ENCODE data around the gene RGS4. TPM values are rescaled to one million over a fixed set of nuclear protein-coding genes. Genes with fewer than 3 reads are reported as not detected.

Gene RGS4
- polyA plus RNA-seq, 1 donor from 2014 or later = not detected

GRCh38 chr1:163055531-163055930, 13.6 kb upstream of the RGS4 start:
- no peak overlapping the region for H3K4me3 Mint-ChIP-seq
- H3K4me1 Mint-ChIP-seq = no peaks in the 10 kb centered on the region
- no peaks in the 10 kb centered on the region for H3K9me3 Mint-ChIP-seq
- no peaks in the 10 kb centered on the region for H3K36me3 Mint-ChIP-seq
- H3K27me3 Mint-ChIP-seq = peaks cover 3% of the 10 kb centered on the region
- no peak overlapping the region for H3K27ac Mint-ChIP-seq

- Mint-ChIP-seq H3K9me3 (no peaks in the 10 kb centered on the region), H3K4me3 (no peak overlapping the region), H3K27me3 (peaks cover 3% of the 10 kb centered on the region), H3K36me3 (no peaks in the 10 kb centered on the region), H3K27ac (no peak overlapping the region), H3K4me1 (no peaks in the 10 kb centered on the region)
Measured at GRCh38 chr1:163056831-163057230, 12.3 kb upstream of the RGS4 start.

- Mint-ChIP-seq H3K36me3 (no peaks in the 10 kb centered on the region), H3K9me3 (no peaks in the 10 kb centered on the region), H3K4me1 (no peaks in the 10 kb centered on the region), H3K27ac (no peak overlapping the region), H3K4me3 (no peak overlapping the region), H3K27me3 (no peaks in the 10 kb centered on the region)
Measured at GRCh38 chr1:163060343-163061007, 8.7 kb upstream of the RGS4 start.

- Mint-ChIP-seq H3K9me3 (no peaks in the 10 kb centered on the region), H3K4me1 (peaks cover 0 to 1% (median 0%) of the 10 kb centered on the region in 3 donors), H3K27me3 (peaks cover 6% of the 10 kb centered on the region), H3K4me3 (no peak overlapping the region), H3K27ac (no peak overlapping the region), H3K36me3 (no peaks in the 10 kb centered on the region)
Measured at GRCh38 chr1:163063143-163063542, 6.0 kb upstream of the RGS4 start.

- Mint-ChIP-seq H3K4me1 (peaks cover 0 to 1% (median 0%) of the 10 kb centered on the region in 3 donors), H3K36me3 (no peaks in the 10 kb centered on the region), H3K27me3 (peaks cover 10% of the 10 kb centered on the region), H3K4me3 (no peak overlapping the region), H3K27ac (no peak overlapping the region), H3K9me3 (no peaks in the 10 kb centered on the region)
Measured at GRCh38 chr1:163063610-163064009, 5.6 kb upstream of the RGS4 start.

- Mint-ChIP-seq H3K36me3 (no peaks in the 10 kb centered on the region), H3K9me3 (no peaks in the 10 kb centered on the region), H3K4me1 (peaks cover 0 to 1% (median 0%) of the 10 kb centered on the region in 3 donors), H3K27me3 (peaks cover 27% of the 10 kb centered on the region), H3K27ac (no peak overlapping the region), H3K4me3 (no peak overlapping the region)
Measured at GRCh38 chr1:163066168-163066567, 3.0 kb upstream of the RGS4 start.

- H3K27ac Mint-ChIP-seq = no peak overlapping the region
- peaks cover 0 to 1% (median 0%) of the 10 kb centered on the region in 3 donors for H3K4me1 Mint-ChIP-seq
- H3K36me3 Mint-ChIP-seq = no peaks in the 10 kb centered on the region
- no peak overlapping the region for H3K4me3 Mint-ChIP-seq
- no peaks in the 10 kb centered on the region for H3K9me3 Mint-ChIP-seq
- H3K27me3 Mint-ChIP-seq = peaks cover 27% of the 10 kb centered on the region
Measured at GRCh38 chr1:163066686-163067085, 2.5 kb upstream of the RGS4 start.

- H3K27me3 Mint-ChIP-seq = peaks cover 27% of the 10 kb centered on the region
- no peak overlapping the region for H3K4me3 Mint-ChIP-seq
- no peak overlapping the region for H3K27ac Mint-ChIP-seq
Measured at GRCh38 chr1:163068716-163069115, 445 bp upstream of the RGS4 start.

GRCh38 chr1:163069655-163070277, 605 bp downstream of the RGS4 start:
- no peaks in the 10 kb centered on the region for H3K36me3 Mint-ChIP-seq
- H3K9me3 Mint-ChIP-seq = no peaks in the 10 kb centered on the region
- H3K27ac Mint-ChIP-seq = no peak overlapping the region
- H3K4me1 Mint-ChIP-seq = peaks cover 0 to 3% (median 0%) of the 10 kb centered on the region in 3 donors
- peaks cover 28% of the 10 kb centered on the region for H3K27me3 Mint-ChIP-seq
- H3K4me3 Mint-ChIP-seq = peak overlapping the region in 1 of 4 donors; percentile 28

More at GRCh38 chr1:163068716-163069115, 445 bp upstream of the RGS4 start:
- H3K4me1 Mint-ChIP-seq = peaks cover 0 to 3% (median 0%) of the 10 kb centered on the region in 3 donors
- no peaks in the 10 kb centered on the region for H3K36me3 Mint-ChIP-seq
- no peaks in the 10 kb centered on the region for H3K9me3 Mint-ChIP-seq

GRCh38 chr1:163071405-163072255, 2.5 kb downstream of the RGS4 start:
- H3K4me3 Mint-ChIP-seq = no peak overlapping the region
- H3K27me3 Mint-ChIP-seq = peaks cover 26% of the 10 kb centered on the region

GRCh38 chr1:163072658-163073057, 3.5 kb downstream of the RGS4 start:
- no peaks in the 10 kb centered on the region for H3K9me3 Mint-ChIP-seq
- no peak overlapping the region for H3K4me3 Mint-ChIP-seq
- H3K27me3 Mint-ChIP-seq = peaks cover 26% of the 10 kb centered on the region
- peaks cover 0 to 2% (median 0%) of the 10 kb centered on the region in 3 donors for H3K4me1 Mint-ChIP-seq
- no peak overlapping the region for H3K27ac Mint-ChIP-seq
- no peaks in the 10 kb centered on the region for H3K36me3 Mint-ChIP-seq

More at GRCh38 chr1:163071405-163072255, 2.5 kb downstream of the RGS4 start:
- no peak overlapping the region for H3K27ac Mint-ChIP-seq
- H3K9me3 Mint-ChIP-seq = no peaks in the 10 kb centered on the region
- no peaks in the 10 kb centered on the region for H3K36me3 Mint-ChIP-seq
- peaks cover 0 to 3% (median 0%) of the 10 kb centered on the region in 3 donors for H3K4me1 Mint-ChIP-seq

GRCh38 chr1:163074004-163074403, 4.8 kb downstream of the RGS4 start:
- peaks cover 1% of the 10 kb centered on the region for H3K36me3 Mint-ChIP-seq
- peaks cover 0 to 2% (median 0%) of the 10 kb centered on the region in 3 donors for H3K4me1 Mint-ChIP-seq
- no peak overlapping the region for H3K4me3 Mint-ChIP-seq
- H3K9me3 Mint-ChIP-seq = no peaks in the 10 kb centered on the region
- no peak overlapping the region for H3K27ac Mint-ChIP-seq
- H3K27me3 Mint-ChIP-seq = peaks cover 15% of the 10 kb centered on the region

- peaks cover 0 to 2% (median 0%) of the 10 kb centered on the region in 3 donors for H3K4me1 Mint-ChIP-seq
Measured at GRCh38 chr1:163074716-163075284, 5.6 kb downstream of the RGS4 start.

GRCh38 chr1:163076044-163076443, 6.9 kb downstream of the RGS4 start:
- H3K9me3 Mint-ChIP-seq = no peaks in the 10 kb centered on the region
- no peak overlapping the region for H3K4me3 Mint-ChIP-seq
- H3K27me3 Mint-ChIP-seq = peaks cover 2% of the 10 kb centered on the region
- no peak overlapping the region for H3K27ac Mint-ChIP-seq
- H3K4me1 Mint-ChIP-seq = peaks cover 0 to 2% (median 0%) of the 10 kb centered on the region in 3 donors
- H3K36me3 Mint-ChIP-seq = peaks cover 1% of the 10 kb centered on the region

More at GRCh38 chr1:163074716-163075284, 5.6 kb downstream of the RGS4 start:
- Mint-ChIP-seq H3K9me3 (no peaks in the 10 kb centered on the region), H3K27ac (no peak overlapping the region), H3K27me3 (peaks cover 7% of the 10 kb centered on the region), H3K36me3 (peaks cover 1% of the 10 kb centered on the region), H3K4me3 (no peak overlapping the region)

- H3K27ac Mint-ChIP-seq = no peak overlapping the region
Measured at GRCh38 chr1:163076446-163076845, 7.3 kb downstream of the RGS4 start.

More at GRCh38 chr1:163076446-163076845, 7.3 kb downstream of the RGS4 start:
- H3K9me3 Mint-ChIP-seq = no peaks in the 10 kb centered on the region
- H3K36me3 Mint-ChIP-seq = peaks cover 1% of the 10 kb centered on the region
- peaks cover 0 to 2% (median 0%) of the 10 kb centered on the region in 3 donors for H3K4me1 Mint-ChIP-seq
- H3K27me3 Mint-ChIP-seq = peaks cover 1% of the 10 kb centered on the region
- no peak overlapping the region for H3K4me3 Mint-ChIP-seq
